ENCODE results near the gene OR51D1. TPM values are rescaled to one million over a fixed set of nuclear protein-coding genes. Genes with fewer than 3 reads are reported as not detected.

Gene OR51D1
- total and polyA plus RNA-seq, 9 of the 15 experiments (the other 6 are each of a cell fraction or from before 2014, with no cell fraction given), result not detected

- no peak for TF ChIP-seq CHAMP1 (IDR thresholded peaks at IDR 0.05)
- TF ChIP-seq MTA2 (IDR thresholded peaks at IDR 0.05; ENCODE audit: low read depth), result no peak
Observed at GRCh38 chr11:4642043-4642442, 4.8 kb downstream of the OR51D1 start (continued).

- Histone ChIP-seq H3K4me1 (replicated peaks in 1 of 2; ENCODE audit: control insufficient read depth in 2 of 2, insufficient read depth in 2 of 2, low read length in 2 of 2) (peaks cover 0 to 4% of the 10 kb centered on the region in 2 experiments; a peak in 2 of 5 replicates), H3K4me2 (ENCODE audit: insufficient read depth, low read length) (peak overlapping the region; percentile 25; the same call in 1 of the 2 replicates), H4K20me1 (replicated peaks; ENCODE audit: control insufficient read depth, insufficient read depth, low read length) (no peaks in the 10 kb centered on the region), H3K27me3 (ENCODE audit: control insufficient read depth in 2 of 2, insufficient read depth in 2 of 2, low read length in 2 of 2) (peaks cover 0 to 36% of the 10 kb centered on the region in 2 experiments; a peak in 2 of 5 replicates), H3K9me1 (ENCODE audit: control insufficient read depth, insufficient read depth, low read length) (no peaks in the 10 kb centered on the region), H3K79me2 (ENCODE audit: control insufficient read depth, insufficient read depth, low read length) (no peaks in the 10 kb centered on the region), H3K4me3 (no peak overlapping the region), H3K36me3 (ENCODE audit: control insufficient read depth, insufficient read depth, low read length) (no peaks in the 10 kb centered on the region), H3K27ac (ENCODE audit: extremely low read depth, low read depth, low read length) (no peak overlapping the region), H3K9ac (ENCODE audit: insufficient read depth in 1 of 2, low read depth in 2 of 2, low read length in 2 of 2) (no peak overlapping the region), H2AFZ (ENCODE audit: low read depth, low read length) (peak overlapping the region; percentile 69), H3K9me3 (replicated peaks; ENCODE audit: control insufficient read depth, insufficient read depth, low read depth, low read length) (no peaks in the 10 kb centered on the region)
- no TSS peak for BruUV-seq (replicated peaks)
- intact Hi-C loops (cut with micrococcal nuclease) (no loop called here), in situ Hi-C loops (cut with MboI) (loop anchor here (25.0 kb wide), 1 partner anchor 1694 kb away; no protein-coding TSS in a partner anchor)
- DNase-seq (ENCODE audit: extremely low read depth in 1 of 4, low spot score in 3 of 4), result no peak
- FAIRE-seq, result no peak
- ATAC-seq, result 0 out of 3 replicates have a peak, but pooled peaks have one; percentile 51
- ChIA-PET CTCF (ENCODE audit: low intra/inter-chr PET ratio) (no interaction called here), POLR2A (interaction anchor here (1.1 kb wide), 1 partner anchor 863 kb away, joined by 3 read pairs; no protein-coding TSS in a partner anchor)
- TF ChIP-seq ETV5 (CRISPR knock-in tag; IDR thresholded peaks at IDR 0.05; ENCODE audit: low read depth) (no peak), ZNF239 (CRISPR knock-in tag; IDR thresholded peaks at IDR 0.05) (no peak), JUNB (CRISPR knock-in tag; conservative IDR thresholded peaks at IDR 0.05) (no peak), NR1H2 (CRISPR knock-in tag; IDR thresholded peaks at IDR 0.05) (no peak), MYC (IDR thresholded peaks at IDR 0.05; ENCODE audit: low read depth, low read length) (no peak), MYC (CRISPR knock-in tag; IDR thresholded peaks at IDR 0.05; ENCODE audit: borderline replicate concordance, low read depth) (no peak), STAT5A (IDR thresholded peaks at IDR 0.05; ENCODE audit: borderline replicate concordance, low read length) (no peak), MAZ (CRISPR knock-in tag; conservative IDR thresholded peaks at IDR 0.05 in 1 of 2, IDR thresholded peaks at IDR 0.05 in 1 of 2) (no peak), ZNF431 (CRISPR knock-in tag; IDR thresholded peaks at IDR 0.05) (no peak), ILF3 (IDR thresholded peaks at IDR 0.05; ENCODE audit: borderline replicate concordance) (no peak)
- 2% methylated on average over 5 of the region's 5 CpGs for WGBS (ENCODE audit: insufficient coverage, low coverage, missing lambda C conversion rate)
Observed at GRCh38 chr11:4643076-4643475, 5.8 kb downstream of the OR51D1 start.

Data from K562 (cell line).